IMR-90 (cell line): ENCODE results near the gene CLCF1. TPM values are rescaled to one million over a fixed set of nuclear protein-coding genes. Genes with fewer than 3 reads are reported as not detected.

Source experiments
- ATAC-seq: fragments of 200-7000 bp; cut with Tn5 transposase; 2 replicates; pipeline ENCODE4 v1.9.1; 2020; ENCODE audit warnings: low read depth, mild to moderate bottlenecking, moderate library complexity
- BruUV-seq: library from RNA; stranded (reverse); fragments of 400-500 nt; replicated peaks from 2 replicates; lab custom pipeline; 2021; lab: Mats Ljungman, UMichigan
- CTCF ChIA-PET: fragments of 300-600 bp; formaldehyde crosslinking; extraction: SDS; loops from one replicate; lab custom pipeline; 2021; ENCODE audit warnings: antibody characterized with exemption; lab: Yijun Ruan, JAX
- POLR2A ChIA-PET: fragments of 300-600 bp; sonication (Branson Sonifier 250); formaldehyde crosslinking; loops from one replicate; lab custom pipeline; 2022; ENCODE audit warnings: antibody characterized with exemption; ENCODE audit not compliant: unreplicated experiment; lab: Charles Lee
- DNase-seq: peaks from one replicate; pipeline ENCODE4 v3.0.0; 2013
- H2AFZ ChIP-seq: replicated peaks from 2 replicates; pipeline ENCODE3; 2013; ENCODE audit warnings: low read length, mild to moderate bottlenecking; ENCODE audit not compliant: poor library complexity
- H2AK5ac ChIP-seq: 2 replicates; pipeline ENCODE4 v1.6.1; 2013; ENCODE audit warnings: low read depth, low read length, inconsistent platforms
- H2AK9ac ChIP-seq: replicated peaks from 2 replicates; pipeline ENCODE3; 2013; ENCODE audit warnings: mild to moderate bottlenecking, low read depth, low read length, moderate library complexity; ENCODE audit not compliant: poor library complexity
- H2BK120ac ChIP-seq: 2 replicates; pipeline ENCODE4 v1.6.1; 2013; ENCODE audit warnings: low read depth, low read length, inconsistent platforms
- H2BK15ac ChIP-seq: 3 replicates; pipeline ENCODE4 v1.6.1; 2013; ENCODE audit warnings: low read depth, low read length, inconsistent platforms
- H2BK20ac ChIP-seq: 2 replicates; pipeline ENCODE4 v1.6.1; 2013; ENCODE audit warnings: low read depth, mild to moderate bottlenecking, inconsistent platforms, low read length, moderate library complexity
- H2BK5ac ChIP-seq: 2 replicates; pipeline ENCODE4 v1.6.1; 2013; ENCODE audit warnings: mild to moderate bottlenecking, low read depth, low read length, inconsistent platforms; ENCODE audit not compliant: poor library complexity, severe bottlenecking
- H3K14ac ChIP-seq: replicated peaks from 2 replicates; pipeline ENCODE4 v1.6.1; 2013; ENCODE audit warnings: low read depth, low read length, inconsistent platforms
- H3K18ac ChIP-seq: 2 replicates; pipeline ENCODE4 v1.6.1; 2013; ENCODE audit warnings: low read depth, low read length, control low read depth
- H3K23ac ChIP-seq: 2 replicates; pipeline ENCODE4 v1.6.1; 2013; ENCODE audit warnings: low read depth, low read length, inconsistent platforms
- H3K27ac ChIP-seq: 2 replicates; pipeline ENCODE4 v1.5.1; 2013; ENCODE audit warnings: mild to moderate bottlenecking, control low read depth, low read length; ENCODE audit not compliant: insufficient read depth
- H3K27me3 ChIP-seq: 2 replicates; pipeline ENCODE4 v1.6.1; 2013; ENCODE audit warnings: low read length; ENCODE audit not compliant: control insufficient read depth, insufficient read depth
- H3K36me3 ChIP-seq: 2 replicates; pipeline ENCODE4 v1.6.1; 2013; ENCODE audit warnings: low read length, mixed read lengths; ENCODE audit not compliant: control insufficient read depth, insufficient read depth
- H3K4ac ChIP-seq: 2 replicates; pipeline ENCODE4 v1.6.1; 2013; ENCODE audit warnings: low read depth, low read length, inconsistent platforms
- H3K4me1 ChIP-seq: 2 replicates; pipeline ENCODE4 v1.6.1; 2013; ENCODE audit warnings: low read length, mixed read lengths; ENCODE audit not compliant: control insufficient read depth, insufficient read depth
- H3K4me2 ChIP-seq: 2 replicates; pipeline ENCODE4 v1.6.1; 2013; ENCODE audit warnings: low read depth, mild to moderate bottlenecking, control low read depth, low read length, moderate library complexity
- H3K4me3 ChIP-seq: 2 replicates; pipeline ENCODE4 v1.5.1; 2013; ENCODE audit warnings: low read depth, mild to moderate bottlenecking, control low read depth, low read length, moderate library complexity; ENCODE audit not compliant: insufficient read depth
- H3K56ac ChIP-seq: 2 replicates; pipeline ENCODE4 v1.6.1; 2013; ENCODE audit warnings: low read length, inconsistent platforms; ENCODE audit not compliant: insufficient read depth; ENCODE audit errors: extremely low read depth
- H3K79me1 ChIP-seq, 2 experiments: 2 replicates each; pipeline ENCODE4 v1.6.1; 2013; ENCODE audit warnings: low read length in 2 of 2, inconsistent platforms in 1 of 2, low read depth in 1 of 2
- H3K9ac ChIP-seq: 2 replicates; pipeline ENCODE4 v1.6.1; 2013; ENCODE audit warnings: low read depth, low read length, control low read depth
- H3K9me1 ChIP-seq: 2 replicates; pipeline ENCODE4 v1.6.1; 2013; ENCODE audit warnings: low read length, inconsistent platforms; ENCODE audit not compliant: insufficient read depth
- H3K9me3 ChIP-seq: 2 replicates; pipeline ENCODE4 v1.6.1; 2013; ENCODE audit warnings: low read length; ENCODE audit not compliant: control insufficient read depth, insufficient read depth
- H4K20me1 ChIP-seq: 2 replicates; pipeline ENCODE4 v1.6.1; 2013; ENCODE audit warnings: low read length, inconsistent platforms; ENCODE audit not compliant: insufficient read depth
- H4K5ac ChIP-seq: 2 replicates; pipeline ENCODE4 v1.6.1; 2013; ENCODE audit warnings: mild to moderate bottlenecking, low read depth, low read length, control low read depth
- H4K8ac ChIP-seq, 2 experiments: 2 replicates each; pipeline ENCODE4 v1.6.1; 2013; ENCODE audit warnings: low read depth in 2 of 2, low read length in 2 of 2, control low read depth in 1 of 2, inconsistent platforms in 1 of 2
- H4K91ac ChIP-seq: 2 replicates; pipeline ENCODE4 v1.6.1; 2013; ENCODE audit warnings: low read depth, low read length, inconsistent platforms; ENCODE audit not compliant: insufficient read depth
- CHD1 ChIP-seq: IDR thresholded peaks from 2 replicates; pipeline ENCODE4 v1.6.1; 2012; ENCODE audit warnings: low read depth, low read length, improper control_type of control experiment
- MAZ ChIP-seq: IDR thresholded peaks from 2 replicates; pipeline ENCODE4 v1.6.1; 2012; ENCODE audit warnings: low read depth, mild to moderate bottlenecking, low read length, improper control_type of control experiment, moderate library complexity, borderline replicate concordance
- MXI1 ChIP-seq: IDR thresholded peaks from 2 replicates; pipeline ENCODE4 v1.6.1; 2012; ENCODE audit warnings: low read depth, mild to moderate bottlenecking, low read length, moderate library complexity, borderline replicate concordance
- RAD21 ChIP-seq: IDR thresholded peaks from 2 replicates; pipeline ENCODE4 v1.6.1; 2012; ENCODE audit warnings: low read length, improper control_type of control experiment
- SMC3 ChIP-seq: fragments of 150-350 bp; IDR thresholded peaks from 2 replicates; pipeline ENCODE4 v1.6.1; 2016; ENCODE audit warnings: low read depth, mild to moderate bottlenecking, antibody characterized with exemption, low read length, moderate library complexity
- WGBS, 2 experiments: methylation state at CpG; one replicate each; pipeline versions ENCODE4 v1.1.5 to v1.1.7; 2013; ENCODE audit warnings: missing lambda C conversion rate in 2 of 2; ENCODE audit not compliant: insufficient read length in 1 of 2; ENCODE audit errors: extremely low coverage in 2 of 2; 5-methylcytosine and 5-hydroxymethylcytosine counted together
- dilution Hi-C: fragments of 300-500 bp; cut with HindIII; formaldehyde crosslinking; loops from one replicate; pipeline ENCODE4 v1.14.3; 2018; ENCODE audit warnings: low sequenced_read_pairs; ENCODE audit not compliant: unreplicated experiment
- in situ Hi-C: fragments of 300-500 bp; cut with MboI; formaldehyde crosslinking; loops from 3 replicates; pipeline ENCODE4 v1.14.3; 2019; ENCODE audit warnings: low sequenced_read_pairs, inconsistent platforms, mixed read lengths
- intact Hi-C: fragments of 100-400 bp; cut with micrococcal nuclease; formaldehyde crosslinking; loops from 2 replicates; pipeline ENCODE4 v1.10.0; 2022
- polyA plus RNA-seq, 3 experiments: library from polyadenylated mRNA; depleted of rRNA; stranded (reverse); fragments of >200 nt; gene quantifications; 2 replicates each; pipeline ENCODE4 v1.2.3, GENCODE V29; 2012; ENCODE audit warnings: low replicate concordance in 1 of 3
- total RNA-seq: library from RNA; depleted of rRNA; stranded (reverse); fragments of >200 nt; gene quantifications from 2 replicates; pipeline ENCODE4 v1.2.3, GENCODE V29; 2012
- TF ChIP-seq, protein P1 (sequence below): fragments of 150-350 bp; IDR thresholded peaks from 2 replicates; pipeline ENCODE4 v1.6.1; 2017; ENCODE audit warnings: mild to moderate bottlenecking, antibody characterized with exemption, low read length, low read depth
- TF ChIP-seq, protein P2 (sequence below): fragments of 150-350 bp; IDR thresholded peaks from 2 replicates; pipeline ENCODE4 v1.6.1; 2016; ENCODE audit warnings: low read depth, mild to moderate bottlenecking, low read length, moderate library complexity, borderline replicate concordance

CLCF1 gene
- total and polyA plus RNA-seq, 2 of the 4 experiments (the other 2 are of a cell fraction), result 5.6 to 27.8 TPM

DNA sequence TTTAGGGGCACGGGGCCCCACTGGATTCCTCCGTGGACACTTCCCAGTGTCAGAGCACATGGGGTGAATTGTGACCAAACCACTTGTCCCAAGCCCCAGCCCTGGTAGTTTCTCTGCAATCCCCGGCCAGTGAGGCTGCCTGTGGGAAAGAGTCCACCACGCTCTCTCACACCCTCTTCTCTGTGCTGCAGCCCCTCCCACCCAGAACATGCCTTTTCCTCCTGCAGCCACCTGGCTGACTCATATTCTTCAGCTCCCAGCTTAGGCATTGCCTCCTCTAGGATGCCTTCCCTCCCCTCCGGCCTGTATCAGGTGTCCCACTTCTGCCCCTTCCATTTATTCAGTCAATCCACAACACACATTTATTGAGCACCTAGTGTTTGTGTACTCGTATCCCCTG is 49.5 kb upstream of the CLCF1 start:
- TF ChIP-seq MXI1 (no peak), RAD21 (no peak), CHD1 (no peak), SMC3 (no peak), MAZ (no peak)
- TF ChIP-seq, protein P1, sequence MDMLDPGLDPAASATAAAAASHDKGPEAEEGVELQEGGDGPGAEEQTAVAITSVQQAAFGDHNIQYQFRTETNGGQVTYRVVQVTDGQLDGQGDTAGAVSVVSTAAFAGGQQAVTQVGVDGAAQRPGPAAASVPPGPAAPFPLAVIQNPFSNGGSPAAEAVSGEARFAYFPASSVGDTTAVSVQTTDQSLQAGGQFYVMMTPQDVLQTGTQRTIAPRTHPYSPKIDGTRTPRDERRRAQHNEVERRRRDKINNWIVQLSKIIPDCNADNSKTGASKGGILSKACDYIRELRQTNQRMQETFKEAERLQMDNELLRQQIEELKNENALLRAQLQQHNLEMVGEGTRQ, result no peak
- TF ChIP-seq, protein P2, sequence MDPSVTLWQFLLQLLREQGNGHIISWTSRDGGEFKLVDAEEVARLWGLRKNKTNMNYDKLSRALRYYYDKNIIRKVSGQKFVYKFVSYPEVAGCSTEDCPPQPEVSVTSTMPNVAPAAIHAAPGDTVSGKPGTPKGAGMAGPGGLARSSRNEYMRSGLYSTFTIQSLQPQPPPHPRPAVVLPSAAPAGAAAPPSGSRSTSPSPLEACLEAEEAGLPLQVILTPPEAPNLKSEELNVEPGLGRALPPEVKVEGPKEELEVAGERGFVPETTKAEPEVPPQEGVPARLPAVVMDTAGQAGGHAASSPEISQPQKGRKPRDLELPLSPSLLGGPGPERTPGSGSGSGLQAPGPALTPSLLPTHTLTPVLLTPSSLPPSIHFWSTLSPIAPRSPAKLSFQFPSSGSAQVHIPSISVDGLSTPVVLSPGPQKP, result no peak
- no peak overlapping the region for H2AFZ ChIP-seq
- H3K9ac ChIP-seq, result no peak overlapping the region
- WGBS, 2 experiments, result 64% methylated on average over 4 of the region's 6 CpGs; no CpG with 5 or more reads in 1 of the 2 experiments
- H3K9me1 ChIP-seq, result peaks cover 5% of the 10 kb centered on the region
- H2BK120ac ChIP-seq, result no peak overlapping the region
- H3K4me3 ChIP-seq, result no peak overlapping the region
- no peak overlapping the region for H4K91ac ChIP-seq
- no peaks in the 10 kb centered on the region for H3K9me3 ChIP-seq
- no peaks in the 10 kb centered on the region for H3K27me3 ChIP-seq
- no peak overlapping the region for H4K5ac ChIP-seq
- no peak overlapping the region for H3K4ac ChIP-seq
- H4K20me1 ChIP-seq, result no peaks in the 10 kb centered on the region
- DNase-seq, result no peak
- H3K23ac ChIP-seq, result no peak overlapping the region
- no peak overlapping the region for H3K4me2 ChIP-seq
- no peaks in the 10 kb centered on the region for H3K36me3 ChIP-seq
- H2AK5ac ChIP-seq, result no peak overlapping the region
- ChIA-PET CTCF (no interaction called here), POLR2A (no interaction called here)
- no peak overlapping the region for H4K8ac ChIP-seq
- no peak overlapping the region for H2BK15ac ChIP-seq
- no TSS peak for BruUV-seq
- no peak overlapping the region for H3K56ac ChIP-seq
- H3K18ac ChIP-seq, result no peak overlapping the region
- H3K27ac ChIP-seq, result no peak overlapping the region
- H2AK9ac ChIP-seq, result no peak overlapping the region
- H3K79me1 ChIP-seq, result peaks cover 0 to 4% of the 10 kb centered on the region in 2 experiments; a peak in 1 of 4 replicates
- ATAC-seq, result no peak
- no peak overlapping the region for H2BK20ac ChIP-seq
- H3K4me1 ChIP-seq, result peaks cover 6% of the 10 kb centered on the region
- no peak overlapping the region for H3K14ac ChIP-seq
- dilution Hi-C loops, result no loop called here
- in situ Hi-C loops, result no loop called here
- H2BK5ac ChIP-seq, result no peak overlapping the region
- intact Hi-C loops, result loop anchor here (5.0 kb wide), 1 partner anchor 59 kb away; the partner anchor contains the start of gene AIP
